Right ventricle myocardium superior (tissue), 1 donor: ENCODE data around the gene CSKMT. TPM values are rescaled to one million over a fixed set of nuclear protein-coding genes. Genes with fewer than 3 reads are reported as not detected.
"Not testable (repeated sequence)": the region's sequence is repeated elsewhere in the genome, so short reads cannot be mapped to it uniquely, and the experiment has no call there.

Source experiments
- ATAC-seq: fragments of 200-7000 bp; cut with Tn5 transposase; one replicate; pipeline ENCODE4 v1.9.1; 2020; ENCODE audit warnings: mild to moderate bottlenecking; ENCODE audit not compliant: poor library complexity
- DNase-seq: peaks from one replicate; pipeline ENCODE4 v3.0.0-alpha.2; 2020
- intact Hi-C: fragments of 100-400 bp; cut with DNase I; formaldehyde crosslinking; loops from one replicate; pipeline ENCODE4 v1.11.2; 2022
- total RNA-seq: library from RNA; stranded (reverse); fragmentation: NEBNext Ultra II Directional; extraction: Animal tissue kit (Norgen Biotek cat#: 25700); gene quantifications from one replicate; pipeline ENCODE4 v1.2.1, GENCODE V29; 2021
- donor health status: DM: no; HTN: yes; CAD: no; lungs with severe emphysema.

Gene CSKMT
- total RNA-seq, 1 donor from 2014 or later = 3.7 TPM

DNA sequence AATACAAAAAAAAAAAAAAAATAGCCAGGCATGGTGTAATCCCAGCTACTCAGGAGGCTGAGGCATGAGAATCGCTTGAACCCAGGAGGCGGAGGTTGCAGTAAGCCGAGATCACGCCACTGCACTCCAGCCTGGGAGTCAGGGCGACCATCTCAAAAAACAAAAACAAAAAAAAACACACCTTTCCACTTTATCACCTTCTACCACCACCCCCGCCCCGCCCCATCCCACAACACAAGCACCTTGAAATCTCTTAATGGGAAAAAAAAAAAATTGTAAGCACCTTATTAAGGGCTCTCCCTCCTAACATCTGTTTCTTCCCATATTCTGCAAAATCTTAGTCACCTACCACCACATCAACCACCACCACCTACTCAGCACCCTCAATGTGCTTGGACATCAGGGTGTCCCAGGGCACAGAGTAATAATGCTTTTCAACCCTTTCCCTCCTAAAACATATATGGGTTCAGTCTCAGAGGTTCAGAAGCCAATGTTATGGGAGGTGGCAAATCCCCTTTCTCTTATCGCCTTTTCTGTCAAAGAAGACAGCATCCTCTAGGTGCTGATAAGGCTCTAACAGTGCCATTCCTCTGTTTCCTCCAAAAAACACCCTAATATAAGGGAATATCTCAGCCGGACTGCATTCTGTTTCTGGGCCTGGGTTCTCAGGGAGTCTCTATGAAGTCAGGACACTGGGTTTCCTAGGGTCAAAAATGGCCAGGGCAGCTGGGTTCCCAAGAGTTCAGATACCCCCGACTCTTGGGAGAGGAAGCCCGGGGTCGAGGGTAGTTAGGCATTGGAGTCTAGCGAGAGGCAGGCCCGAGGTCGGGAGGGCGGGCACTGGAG is 12.7 kb upstream of the CSKMT start:
- intact Hi-C loops = no loop called here
- no peak for ATAC-seq
- no peak for DNase-seq

DNA sequence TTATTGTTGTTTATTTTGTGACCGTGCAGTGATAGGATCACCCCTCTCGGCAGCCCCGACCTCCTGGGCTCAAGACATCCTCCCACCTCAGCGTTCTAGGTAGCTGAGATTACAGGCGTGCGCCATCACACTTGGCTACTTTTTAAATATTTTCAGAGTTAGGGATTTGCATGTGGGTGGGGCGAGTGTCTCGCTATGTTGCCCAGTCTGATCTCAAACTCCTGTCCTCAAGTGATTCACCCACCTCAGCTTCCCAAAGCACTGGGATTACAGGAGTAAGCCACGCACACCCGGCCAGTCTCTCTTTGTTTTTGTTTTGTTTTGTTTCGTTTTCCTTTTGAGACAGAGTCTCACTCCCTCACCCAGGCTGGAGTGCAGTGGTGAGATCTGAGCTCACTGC is 10.8 kb upstream of the CSKMT start:
- no peak for ATAC-seq
- intact Hi-C loops = no loop called here
- DNase-seq = no peak

DNA sequence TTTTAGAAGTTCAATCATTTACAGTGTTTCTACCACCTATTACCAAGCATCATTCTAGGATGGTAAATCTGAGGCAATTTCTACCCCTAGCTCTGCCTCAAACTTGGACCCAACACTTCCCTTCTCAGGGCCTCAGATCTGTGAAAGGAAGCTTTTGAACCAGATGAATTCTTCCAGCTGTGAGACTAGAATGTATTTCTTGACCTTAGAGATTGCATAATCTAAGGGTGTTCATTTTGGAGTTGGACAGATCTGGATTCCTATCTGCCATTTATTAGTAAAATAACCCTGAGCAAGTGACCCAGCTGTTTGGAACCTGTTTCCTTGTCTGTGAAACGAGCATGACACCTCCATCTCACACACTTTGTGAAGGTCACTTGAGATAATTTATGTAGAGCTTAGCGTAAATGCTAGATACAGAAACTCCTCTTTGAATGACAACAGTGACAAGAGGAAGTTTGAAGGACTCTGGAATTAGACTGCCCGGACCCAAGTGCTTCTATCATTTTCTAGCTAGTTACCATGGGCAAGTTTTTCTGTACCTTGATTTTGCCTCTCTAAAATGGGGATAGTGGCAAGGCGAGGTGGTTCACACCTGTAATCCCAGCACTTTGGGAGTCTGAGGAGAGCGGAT is 8.2 kb upstream of the CSKMT start:
- DNase-seq (no peak), ATAC-seq (no peak)
- intact Hi-C loops = no loop called here

DNA sequence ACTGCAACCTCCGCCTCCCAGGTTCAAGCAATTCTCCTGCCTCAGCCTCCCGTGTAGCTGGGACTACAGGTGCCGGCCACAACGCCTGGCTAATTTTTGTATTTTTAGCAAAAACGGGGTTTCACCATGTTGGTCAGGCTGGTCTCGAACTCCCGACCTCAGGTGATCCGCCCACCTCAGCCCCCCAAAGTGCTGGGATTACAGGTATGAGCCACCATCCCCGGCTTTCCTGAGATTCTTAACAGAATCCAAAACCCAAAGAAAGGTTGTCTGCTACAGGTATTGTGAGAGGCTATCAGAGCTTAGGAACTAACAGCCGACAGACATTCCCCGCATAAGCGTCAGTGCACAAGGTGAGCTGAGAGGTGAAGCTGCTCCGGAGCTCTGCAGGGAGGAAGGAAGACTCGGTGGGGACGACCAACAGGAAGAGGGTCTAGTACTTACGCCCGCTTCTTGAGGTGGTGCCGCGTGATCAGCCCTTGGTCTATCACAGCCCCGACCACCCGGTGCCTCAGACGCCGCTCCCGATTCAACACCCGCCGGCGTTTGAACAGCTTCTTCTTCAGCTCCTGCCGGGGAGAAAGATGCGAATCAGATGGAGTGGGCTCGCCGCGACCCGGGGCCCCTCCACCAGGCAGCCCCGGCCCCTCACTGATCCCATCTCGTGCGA is 572 bp upstream of the CSKMT start:
- no peak for DNase-seq
- intact Hi-C loops = no loop called here
- peak; percentile 32 for ATAC-seq

DNA sequence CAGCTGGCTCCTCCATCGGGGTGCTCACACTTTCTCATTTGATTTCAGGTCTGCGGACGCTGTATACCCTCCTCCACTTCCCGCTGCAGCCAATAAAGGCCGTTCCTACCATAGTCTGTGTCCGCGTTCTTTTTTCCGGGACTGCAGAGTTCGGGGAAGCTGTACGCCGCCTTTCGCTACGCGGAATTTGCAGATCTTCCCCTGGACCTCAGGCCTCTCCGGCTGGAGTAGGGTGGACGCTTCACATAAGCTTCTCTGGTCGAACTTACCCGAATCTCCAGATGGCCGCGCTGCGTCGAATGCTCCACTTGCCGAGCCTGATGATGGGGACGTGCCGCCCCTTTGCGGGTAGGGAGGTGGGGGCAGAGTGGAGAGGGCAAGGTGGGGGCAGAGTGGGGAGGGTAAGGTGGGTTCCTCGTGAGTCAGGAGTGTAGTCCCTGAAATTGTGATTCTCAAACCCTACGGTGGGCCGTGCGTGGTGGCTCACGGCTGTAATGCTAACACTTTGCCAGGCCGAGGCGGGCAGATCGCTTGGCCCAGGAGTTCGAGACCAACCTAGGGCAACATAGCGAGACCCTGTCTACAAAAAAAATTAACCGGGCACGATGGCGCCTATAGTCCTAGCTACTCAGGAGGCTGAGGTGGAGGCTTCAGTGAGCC is 617 bp downstream of the CSKMT start:
- DNase-seq = peak; percentile 73
- ATAC-seq = peak; percentile 47
- intact Hi-C loops = no loop called here

DNA sequence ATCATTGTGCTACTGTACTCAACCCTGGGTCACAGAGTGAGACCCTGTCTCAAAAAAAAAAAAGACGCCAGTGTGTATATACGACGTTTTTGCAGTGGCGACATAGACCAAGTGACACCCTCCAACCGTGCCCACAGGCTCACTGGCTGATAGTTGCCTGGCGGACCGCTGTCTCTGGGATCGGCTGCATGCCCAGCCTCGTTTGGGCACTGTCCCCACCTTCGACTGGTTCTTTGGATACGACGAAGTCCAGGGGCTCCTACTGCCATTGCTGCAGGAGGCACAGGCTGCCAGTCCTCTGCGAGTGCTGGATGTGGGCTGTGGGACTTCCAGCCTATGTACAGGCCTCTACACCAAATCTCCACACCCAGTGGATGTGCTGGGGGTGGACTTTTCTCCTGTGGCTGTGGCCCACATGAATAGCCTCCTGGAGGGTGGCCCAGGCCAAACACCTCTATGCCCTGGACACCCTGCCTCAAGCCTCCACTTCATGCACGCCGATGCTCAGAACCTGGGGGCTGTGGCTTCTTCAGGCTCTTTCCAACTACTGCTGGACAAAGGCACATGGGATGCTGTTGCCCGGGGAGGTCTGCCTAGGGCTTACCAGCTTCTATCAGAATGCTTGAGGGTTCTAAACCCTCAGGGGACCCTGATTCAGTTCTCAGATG is 1.3 kb downstream of the CSKMT start:
- ATAC-seq (peak; percentile 4), DNase-seq (no peak)
- intact Hi-C loops = no loop called here

DNA sequence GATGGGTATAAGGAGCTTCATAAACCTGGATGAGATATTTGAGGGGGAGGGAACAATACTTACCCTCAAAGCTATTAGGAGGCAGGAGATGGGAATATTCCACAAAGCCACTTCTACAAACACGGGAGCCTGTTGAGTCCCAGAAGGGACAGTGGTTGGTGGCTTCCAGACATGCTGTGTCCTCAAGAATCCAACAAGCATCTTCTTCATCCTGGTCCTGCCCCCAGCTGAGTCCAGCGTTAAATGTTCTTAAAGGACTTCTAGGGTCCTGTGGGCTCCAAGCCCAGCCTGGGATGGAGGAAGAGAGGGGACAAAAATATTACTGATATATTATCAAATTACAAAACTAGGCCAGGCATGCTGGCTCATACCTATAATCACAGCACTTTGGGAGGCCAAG is 2.3 kb downstream of the CSKMT start:
- intact Hi-C loops = no loop called here
- no peak for DNase-seq
- ATAC-seq = no peak

DNA sequence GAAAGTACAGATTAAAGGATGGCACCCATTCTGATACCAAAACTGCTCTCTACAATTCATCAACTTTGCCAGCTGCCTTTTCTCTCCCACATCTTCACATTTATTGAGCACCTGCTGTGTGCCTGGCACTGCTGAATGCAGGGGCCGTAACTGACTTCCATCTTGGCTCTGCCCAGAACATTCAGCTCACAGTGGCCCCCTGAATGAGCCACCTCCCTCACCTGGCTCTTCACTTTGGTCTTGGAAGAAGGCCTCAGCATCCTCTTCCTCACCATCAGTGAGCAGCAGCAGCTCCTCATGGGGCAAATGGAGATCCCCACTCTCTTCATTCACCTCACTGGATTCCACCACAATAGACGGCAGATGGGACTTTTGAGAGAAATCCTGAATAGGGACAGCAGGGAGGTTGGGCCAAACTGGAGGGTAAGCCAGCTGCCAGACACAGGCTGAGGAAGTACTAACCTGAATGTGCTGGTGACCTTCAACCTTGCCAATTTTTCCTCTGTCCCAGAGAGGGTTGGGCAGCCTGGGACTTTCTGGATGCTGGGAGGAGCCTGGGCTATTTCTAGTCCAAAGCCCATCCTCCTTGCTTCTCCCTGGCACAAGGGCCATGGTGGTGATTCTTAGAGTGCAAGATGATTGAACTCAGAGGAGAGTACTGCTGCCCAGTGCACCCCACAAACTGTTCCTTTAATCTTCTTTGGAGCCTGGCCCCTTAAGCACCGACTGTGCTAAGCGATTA is 4.5 kb downstream of the CSKMT start:
- DNase-seq (no peak), ATAC-seq (no peak)
- intact Hi-C loops = no loop called here

DNA sequence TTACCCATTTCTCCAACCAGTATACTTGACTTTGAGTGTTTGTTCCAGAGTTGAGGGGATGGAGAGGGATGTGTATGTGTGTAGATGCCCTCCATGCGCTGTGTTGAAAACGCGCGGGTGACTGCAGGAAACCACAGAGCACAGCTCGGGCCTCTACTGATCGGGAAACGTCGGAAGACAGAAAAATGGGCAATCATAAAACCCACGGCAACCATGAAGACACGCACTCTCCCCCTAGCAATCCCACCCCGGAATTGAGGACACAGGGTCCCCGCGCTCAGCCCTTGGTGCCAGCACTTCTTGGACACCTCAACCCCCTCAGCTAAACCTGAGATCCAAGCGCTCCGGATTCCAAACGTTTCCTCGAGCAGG is 6.1 kb downstream of the CSKMT start:
- intact Hi-C loops = no loop called here
- ATAC-seq (peak; percentile 32), DNase-seq (no peak)

DNA sequence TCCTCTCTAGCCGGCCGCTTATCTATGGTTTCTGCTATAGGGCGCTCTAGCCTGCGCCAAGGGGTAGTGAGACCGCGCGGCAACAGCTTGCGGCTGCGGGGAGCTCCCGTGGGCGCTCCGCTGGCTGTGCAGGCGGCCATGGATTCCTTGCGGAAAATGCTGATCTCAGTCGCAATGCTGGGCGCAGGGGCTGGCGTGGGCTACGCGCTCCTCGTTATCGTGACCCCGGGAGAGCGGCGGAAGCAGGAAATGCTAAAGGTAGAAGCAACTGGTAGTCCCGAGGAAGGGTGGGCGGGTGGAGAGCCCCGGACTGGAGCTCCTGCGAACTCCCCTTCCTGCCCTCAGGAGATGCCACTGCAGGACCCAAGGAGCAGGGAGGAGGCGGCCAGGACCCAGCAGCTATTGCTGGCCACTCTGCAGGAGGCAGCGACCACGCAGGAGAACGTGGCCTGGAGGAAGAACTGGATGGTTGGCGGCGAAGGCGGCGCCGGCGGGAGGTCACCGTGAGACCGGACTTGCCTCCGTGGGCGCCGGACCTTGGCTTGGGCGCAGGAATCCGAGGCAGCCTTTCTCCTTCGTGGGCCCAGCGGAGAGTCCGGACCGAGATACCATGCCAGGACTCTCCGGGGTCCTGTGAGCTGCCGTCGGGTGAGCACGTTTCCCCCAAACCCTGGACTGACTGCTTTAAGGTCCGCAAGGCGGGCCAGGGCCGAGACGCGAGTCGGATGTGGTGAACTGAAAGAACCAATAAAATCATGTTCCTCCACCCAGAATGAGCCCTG is 6.7 kb downstream of the CSKMT start, which contains the start of the genes LBHD1 and UQCC3:
TSS of gene LBHD1 (minus strand) at position 660 of the 782 bp plus-strand sequence. CDS start 2,236 bp downstream, outside the sequence.
TSS of gene UQCC3 (plus strand) at position 66 of the 782 bp plus-strand sequence. CDS start at position 139, 73 bp downstream.
- peak; percentile 87 for ATAC-seq
- intact Hi-C loops = no loop called here
- peak; percentile 80 for DNase-seq

DNA sequence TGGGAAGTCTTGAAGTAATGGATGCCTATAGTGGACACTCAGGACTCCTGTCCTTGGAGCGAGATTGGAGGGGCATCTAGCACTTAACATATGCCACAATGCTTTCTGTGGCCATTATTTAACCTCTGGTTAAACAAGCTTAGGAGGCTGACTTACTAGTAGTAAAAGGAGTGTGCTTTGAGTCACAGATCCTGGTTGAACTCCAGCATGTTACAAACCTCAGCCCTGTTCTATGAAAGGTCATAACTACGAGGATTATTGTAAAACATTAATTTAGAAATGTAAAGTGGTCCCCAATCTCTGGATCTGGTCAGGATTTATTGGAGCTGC is 8.0 kb downstream of the CSKMT start:
- DNase-seq (no peak), ATAC-seq (no peak)
- intact Hi-C loops = no loop called here

DNA sequence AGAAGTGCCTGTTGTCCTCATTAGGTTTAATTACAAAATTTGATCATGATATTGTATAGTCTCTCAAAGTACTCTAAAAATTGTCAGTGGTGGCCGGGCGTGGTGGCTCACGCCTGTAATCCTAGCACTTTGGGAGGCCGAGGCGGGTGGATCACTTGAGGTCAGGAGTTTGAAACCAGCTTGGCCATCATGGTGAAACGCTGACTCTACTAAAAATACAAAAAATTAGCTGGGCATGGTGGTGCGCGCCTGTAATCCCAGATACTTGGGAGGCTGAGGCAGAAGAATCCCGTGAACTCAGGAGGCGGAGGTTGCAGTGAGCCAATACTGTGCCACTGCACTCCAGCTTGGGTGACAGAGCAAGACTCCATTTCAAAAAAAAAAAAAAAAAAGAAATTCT is 10.3 kb downstream of the CSKMT start:
- intact Hi-C loops, ATAC-seq, DNase-seq: not testable (repeated sequence)

DNA sequence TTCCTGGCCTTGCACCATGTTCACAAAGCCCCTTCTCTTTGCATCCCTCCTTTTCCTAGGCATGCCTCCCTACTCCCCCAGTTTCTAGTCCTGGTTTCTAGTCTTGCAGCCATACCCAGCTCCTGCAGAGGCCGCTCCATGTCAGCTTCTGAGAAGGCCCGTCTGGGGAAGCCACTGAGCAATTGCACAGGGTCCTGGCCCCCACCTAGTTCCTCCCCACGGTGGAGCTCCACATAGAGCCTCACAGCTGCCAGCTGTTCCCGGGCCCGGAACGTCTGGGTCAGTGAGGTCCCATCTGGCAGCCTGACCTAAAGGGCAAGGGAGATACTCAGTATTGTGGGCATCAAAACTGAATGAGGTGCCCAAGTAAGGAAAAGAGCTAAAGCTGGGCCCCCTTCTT is 11.6 kb downstream of the CSKMT start:
- ATAC-seq = no peak
- DNase-seq = no peak
- intact Hi-C loops = no loop called here

DNA sequence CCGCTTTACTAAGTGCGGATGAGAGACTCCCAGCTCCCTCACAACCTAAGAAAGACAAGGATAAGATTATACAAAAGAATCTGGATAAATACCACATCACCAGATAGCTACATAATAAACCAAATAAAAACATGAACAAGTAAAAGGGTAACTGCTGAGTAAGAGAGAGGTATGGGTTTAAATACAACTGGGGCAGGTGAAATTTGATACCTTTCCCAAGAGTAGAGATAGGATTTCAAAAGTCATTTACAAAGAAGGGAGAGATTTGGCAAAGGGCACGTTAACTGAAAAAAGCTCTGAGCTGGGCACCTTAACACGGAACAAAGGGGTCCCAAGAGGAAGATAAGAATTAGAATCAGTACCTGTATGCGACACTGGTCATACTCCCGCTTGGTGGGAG is 12.0 kb downstream of the CSKMT start:
- ATAC-seq (no peak), DNase-seq (no peak)
- intact Hi-C loops = no loop called here

DNA sequence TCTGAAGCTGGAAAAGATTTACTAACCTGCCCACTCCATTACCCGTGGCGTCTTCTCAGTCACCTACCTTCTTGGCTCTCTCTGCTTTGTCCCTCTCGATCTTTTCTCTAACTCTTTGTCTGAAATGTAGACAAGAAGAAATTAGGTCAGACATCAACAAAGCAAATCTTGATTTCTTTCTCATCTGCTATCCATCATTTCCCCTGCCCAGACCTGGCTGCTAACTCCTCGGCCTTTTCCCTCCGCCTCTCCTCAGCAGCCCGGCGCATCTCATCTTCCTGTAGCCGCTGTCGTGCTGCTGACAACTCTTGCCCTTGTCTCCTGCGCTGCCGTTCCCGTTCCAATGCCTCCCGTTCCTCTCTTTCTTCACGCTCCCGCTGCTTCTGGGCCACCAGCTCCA is 12.6 kb downstream of the CSKMT start:
- intact Hi-C loops = no loop called here
- DNase-seq (no peak), ATAC-seq (no peak)

DNA sequence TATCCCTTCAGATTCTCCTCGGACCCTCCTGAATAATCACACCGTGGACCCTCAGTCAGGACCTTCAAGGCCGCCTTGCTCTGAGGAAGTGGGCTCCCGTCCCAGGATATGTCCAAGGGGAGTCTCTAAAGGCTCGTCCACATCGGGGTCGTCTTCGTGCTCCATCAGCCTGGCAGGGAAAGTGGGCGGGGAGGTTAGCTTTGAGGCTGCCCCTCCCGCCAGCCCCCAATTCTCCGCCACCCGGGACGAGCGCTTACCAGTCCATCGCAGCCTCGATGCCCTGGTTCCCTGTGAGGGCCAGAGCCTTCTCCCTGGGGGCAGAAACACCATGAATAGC is 13.3 kb downstream of the CSKMT start:
- ATAC-seq (no peak), DNase-seq (no peak)
- intact Hi-C loops = no loop called here
